K562 (cell line): ENCODE data around the gene TP53BP1. TPM values are rescaled to one million over a fixed set of nuclear protein-coding genes. Genes with fewer than 3 reads are reported as not detected.

Source experiments
- AFF4 ChIP-seq: sonication (generic); formaldehyde crosslinking; IDR thresholded peaks from 2 replicates; pipeline ENCODE4 v1.8.0; 2023; ENCODE audit warnings: mild to moderate bottlenecking, missing genetic modification reagents
- ARHGAP35 ChIP-seq: fragments of 450-650 bp; IDR thresholded peaks from 2 replicates; pipeline ENCODE4 v1.6.1; 2018; ENCODE audit not compliant: partially characterized antibody
- BACH1 ChIP-seq: fragments of 200-800 bp; sonication (Bioruptor generic); IDR thresholded peaks from 2 replicates; pipeline ENCODE4 v1.6.1; 2016; ENCODE audit warnings: missing genetic modification characterization, missing compliant biosample characterization
- BRF2 ChIP-seq: IDR thresholded peaks from 3 replicates; pipeline ENCODE4 v1.6.1; 2011; ENCODE audit warnings: borderline replicate concordance, mild to moderate bottlenecking; ENCODE audit not compliant: insufficient read length, insufficient read depth
- CREBBP ChIP-seq: IDR thresholded peaks from one replicate; pipeline ENCODE4 v1.6.1; 2012; ENCODE audit warnings: low read depth, mild to moderate bottlenecking, control low read depth, inconsistent platforms, low read length
- ELF2 ChIP-seq: fragments of 250-450 bp; sonication (Bioruptor Pico); IDR thresholded peaks from 2 replicates; pipeline ENCODE4 v1.5.0; 2021; ENCODE audit warnings: mild to moderate bottlenecking
- HNRNPH1 ChIP-seq: fragments of 200-400 bp; formaldehyde crosslinking; optimal IDR thresholded peaks from 2 replicates; pipeline ENCODE3; 2017; ENCODE audit warnings: low read depth, mild to moderate bottlenecking, low read length, moderate library complexity
- HNRNPK ChIP-seq: fragments of 200-400 bp; formaldehyde crosslinking; IDR thresholded peaks from one replicate; pipeline ENCODE4 v1.6.1; 2018; ENCODE audit warnings: mild to moderate bottlenecking, low read depth, low read length; ENCODE audit not compliant: poor library complexity, severe bottlenecking
- MBD2 ChIP-seq: sonication (generic); IDR thresholded peaks from 2 replicates; pipeline ENCODE4 v1.6.1; 2016; ENCODE audit warnings: low read depth, borderline replicate concordance
- MTA1 ChIP-seq: fragments of 450-650 bp; IDR thresholded peaks from 2 replicates; pipeline ENCODE4 v1.6.1; 2017; ENCODE audit warnings: borderline replicate concordance
- NCOA1 ChIP-seq: fragments of 450-650 bp; IDR thresholded peaks from 2 replicates; pipeline ENCODE4 v1.6.1; 2016; ENCODE audit warnings: low read depth
- POU5F1 ChIP-seq: fragments of 150-350 bp; IDR thresholded peaks from 2 replicates; pipeline ENCODE4 v1.6.1; 2014; ENCODE audit warnings: borderline replicate concordance, low read length, low read depth, mild to moderate bottlenecking; ENCODE audit not compliant: partially characterized antibody
- RBM15 ChIP-seq: fragments of 200-400 bp; formaldehyde crosslinking; IDR thresholded peaks from 2 replicates; pipeline ENCODE4 v1.6.1; 2018; ENCODE audit warnings: mild to moderate bottlenecking, low read length, moderate library complexity; ENCODE audit not compliant: insufficient read depth
- RBM39 ChIP-seq: fragments of 200-400 bp; formaldehyde crosslinking; optimal IDR thresholded peaks from 2 replicates; pipeline ENCODE3; 2018; ENCODE audit warnings: low read depth, low read length
- RFX1 ChIP-seq: fragments of 450-650 bp; IDR thresholded peaks from 2 replicates; pipeline ENCODE4 v1.6.1; 2016; ENCODE audit warnings: mild to moderate bottlenecking, moderate library complexity
- ZBTB8A ChIP-seq: fragments of 450-650 bp; IDR thresholded peaks from 2 replicates; pipeline ENCODE4 v1.6.1; 2018; ENCODE audit warnings: mild to moderate bottlenecking, moderate library complexity; ENCODE audit not compliant: partially characterized antibody
- ZNF134 ChIP-seq: fragments of 250-450 bp; sonication (Bioruptor Pico); conservative IDR thresholded peaks from 2 replicates; pipeline ENCODE4 v1.4.0; 2020
- ZNF217 ChIP-seq: sonication (generic); formaldehyde crosslinking; IDR thresholded peaks from 2 replicates; pipeline ENCODE4 v1.8.0; 2022; ENCODE audit warnings: mild to moderate bottlenecking, missing genetic modification reagents
- ZNF764 ChIP-seq: fragments of 250-450 bp; sonication (Bioruptor Pico); IDR thresholded peaks from 2 replicates; pipeline ENCODE4 v1.4.0; 2020; ENCODE audit warnings: low read depth, mild to moderate bottlenecking, moderate library complexity
- ZNF778 ChIP-seq: fragments of 450-650 bp; formaldehyde crosslinking; IDR thresholded peaks from 2 replicates; pipeline ENCODE4 v1.4.0; 2020; ENCODE audit warnings: mild to moderate bottlenecking, moderate library complexity
- polyA plus RNA-seq, 8 experiments: library from polyadenylated mRNA; depleted of rRNA in 4 of 8; stranded (reverse) in 5 of 8; unstranded in 3 of 8; fragments of >200 nt; fragmentation: Nextera tagmentation in 2 of 8; fragmentation: Illumina TruSeq in 1 of 8; extraction: Ambion mirVana in 2 of 8; extraction: Trizol in 1 of 8; gene quantifications; 2 replicates each; pipeline versions ENCODE4 v1.2.1 to v1.2.3, GENCODE V29; 2011 to 2014; ENCODE audit warnings: inconsistent platforms in 1 of 8, missing spikeins in 1 of 8
- total RNA-seq, 7 experiments: library from RNA; depleted of rRNA in 6 of 7; stranded (reverse); fragments of >200 nt in 6 of 7; fragmentation: Illumina TruSeq in 2 of 7; extraction: Trizol in 2 of 7; gene quantifications; 2 replicates each; pipeline versions ENCODE4 v1.2.1 to v1.2.3, GENCODE V29; 2011 to 2021; ENCODE audit warnings: low replicate concordance in 1 of 7
- TF ChIP-seq, protein P1 (sequence below): sonication (generic); formaldehyde crosslinking; IDR thresholded peaks from 2 replicates; pipeline ENCODE4 v1.8.1; 2023; ENCODE audit warnings: mild to moderate bottlenecking, missing genetic modification reagents, moderate library complexity
- TF ChIP-seq, protein P2 (sequence below): sonication (generic); formaldehyde crosslinking; IDR thresholded peaks from 2 replicates; pipeline ENCODE4 v1.8.1; 2023; ENCODE audit warnings: mild to moderate bottlenecking, missing genetic modification reagents

TP53BP1 gene
- total and polyA plus RNA-seq, 9 of the 15 experiments (the other 6 are each of a cell fraction or from before 2014, with no cell fraction given), result 5.7 to 63.3 (median 30.9) TPM

DNA sequence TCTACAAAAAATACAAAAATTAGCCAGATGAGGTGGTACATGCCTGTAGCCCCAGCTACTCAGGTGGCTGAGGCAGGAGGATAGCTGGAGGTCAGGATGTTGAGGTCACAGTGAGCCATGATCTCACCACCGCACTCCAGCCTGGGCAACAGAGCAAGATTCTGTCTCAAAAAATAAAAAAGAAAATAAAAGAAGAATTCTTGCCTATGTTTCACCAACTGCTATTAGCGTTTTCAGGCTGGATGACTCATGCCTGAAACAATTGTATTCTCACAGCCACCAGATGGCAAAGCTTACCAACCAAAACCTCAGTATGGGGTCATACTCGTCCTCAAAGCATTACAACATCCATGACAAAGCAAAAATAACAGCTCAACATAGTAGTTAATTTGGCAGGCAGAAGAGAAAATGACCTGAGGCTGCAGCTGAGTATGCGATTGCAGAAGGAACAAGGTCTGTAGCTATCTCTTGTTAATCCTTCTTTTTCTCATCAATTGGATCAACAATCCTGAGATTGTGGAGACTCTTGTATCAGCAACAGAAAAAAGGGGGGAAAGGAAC is 52.2 kb downstream of the TP53BP1 start (continued):
- TF ChIP-seq BRF2 (no peak), RBM39 (no peak), ELF2 (CRISPR knock-in tag) (no peak), RBM15 (no peak), ZNF778 (CRISPR knock-in tag) (no peak), HNRNPH1 (no peak), ZNF134 (CRISPR knock-in tag) (no peak), CREBBP (no peak), HNRNPK (no peak), AFF4 (CRISPR knock-in tag) (no peak), RFX1 (no peak), ZBTB8A (no peak), NCOA1 (peak; percentile 46; the same call in 1 of the 2 replicates), ZNF764 (CRISPR knock-in tag) (no peak), MTA1 (0 out of 2 replicates have a peak, but pooled peaks have one; percentile 58), BACH1 (tag) (peak; percentile 96), ZNF217 (CRISPR knock-in tag) (no peak), MBD2 (no peak), POU5F1 (no peak), ARHGAP35 (no peak)
- TF ChIP-seq, protein P1, sequence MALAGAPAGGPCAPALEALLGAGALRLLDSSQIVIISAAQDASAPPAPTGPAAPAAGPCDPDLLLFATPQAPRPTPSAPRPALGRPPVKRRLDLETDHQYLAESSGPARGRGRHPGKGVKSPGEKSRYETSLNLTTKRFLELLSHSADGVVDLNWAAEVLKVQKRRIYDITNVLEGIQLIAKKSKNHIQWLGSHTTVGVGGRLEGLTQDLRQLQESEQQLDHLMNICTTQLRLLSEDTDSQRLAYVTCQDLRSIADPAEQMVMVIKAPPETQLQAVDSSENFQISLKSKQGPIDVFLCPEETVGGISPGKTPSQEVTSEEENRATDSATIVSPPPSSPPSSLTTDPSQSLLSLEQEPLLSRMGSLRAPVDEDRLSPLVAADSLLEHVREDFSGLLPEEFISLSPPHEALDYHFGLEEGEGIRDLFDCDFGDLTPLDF (CRISPR knock-in tag), result no peak
- TF ChIP-seq, protein P2, sequence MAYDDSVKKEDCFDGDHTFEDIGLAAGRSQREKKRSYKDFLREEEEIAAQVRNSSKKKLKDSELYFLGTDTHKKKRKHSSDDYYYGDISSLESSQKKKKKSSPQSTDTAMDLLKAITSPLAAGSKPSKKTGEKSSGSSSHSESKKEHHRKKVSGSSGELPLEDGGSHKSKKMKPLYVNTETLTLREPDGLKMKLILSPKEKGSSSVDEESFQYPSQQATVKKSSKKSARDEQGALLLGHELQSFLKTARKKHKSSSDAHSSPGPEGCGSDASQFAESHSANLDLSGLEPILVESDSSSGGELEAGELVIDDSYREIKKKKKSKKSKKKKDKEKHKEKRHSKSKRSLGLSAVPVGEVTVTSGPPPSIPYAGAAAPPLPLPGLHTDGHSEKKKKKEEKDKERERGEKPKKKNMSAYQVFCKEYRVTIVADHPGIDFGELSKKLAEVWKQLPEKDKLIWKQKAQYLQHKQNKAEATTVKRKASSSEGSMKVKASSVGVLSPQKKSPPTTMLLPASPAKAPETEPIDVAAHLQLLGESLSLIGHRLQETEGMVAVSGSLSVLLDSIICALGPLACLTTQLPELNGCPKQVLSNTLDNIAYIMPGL (CRISPR knock-in tag), result no peak
